GM19395 (cell line): ENCODE measurements around the gene ADCY1.

Experiments used
- ATAC-seq: cut with Tn5 transposase; IDR thresholded peaks from one replicate; pipeline ENCODE4 v1.9.1; 2021; ENCODE audit warnings: mild to moderate bottlenecking, moderate library complexity; ENCODE audit not compliant: unreplicated experiment

Gene ADCY1

DNA sequence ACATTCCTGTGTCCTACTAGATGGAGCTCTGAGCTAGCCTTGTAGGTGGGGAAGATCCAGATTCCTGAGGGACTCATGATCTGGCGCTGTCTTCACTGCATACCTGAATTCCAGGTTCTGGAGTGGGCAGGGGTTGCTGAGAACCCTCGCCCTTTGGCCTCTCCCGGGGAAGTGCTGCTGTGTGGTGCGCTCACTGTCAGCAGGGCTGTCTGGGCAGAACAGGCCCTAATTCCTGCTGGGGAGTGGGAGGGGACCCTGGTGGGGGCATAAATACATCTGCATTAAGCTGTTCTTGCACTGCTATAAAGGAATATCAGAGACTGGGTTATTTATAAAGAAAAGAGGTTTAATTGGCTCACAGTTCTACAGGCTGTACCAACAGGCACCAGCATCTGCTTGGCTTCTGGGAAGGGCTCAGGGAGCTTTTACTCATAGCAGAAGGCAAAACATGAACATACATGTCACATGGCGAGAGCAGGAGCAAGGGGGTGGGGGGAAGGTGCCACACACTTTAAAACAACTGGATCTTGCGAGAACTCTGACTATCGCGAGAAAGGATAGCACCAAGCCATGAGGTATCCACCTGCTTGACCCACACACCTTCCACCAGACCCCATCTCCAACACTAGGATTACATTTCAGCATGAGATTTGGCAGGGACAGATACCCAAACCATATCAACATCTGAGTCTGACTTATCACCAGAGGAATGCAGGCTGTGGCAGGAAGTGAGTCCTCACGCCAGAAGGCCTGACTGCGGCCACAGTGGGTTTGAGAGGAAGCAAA is 115.0 kb downstream of the ADCY1 start:
- ATAC-seq, result no peak

DNA sequence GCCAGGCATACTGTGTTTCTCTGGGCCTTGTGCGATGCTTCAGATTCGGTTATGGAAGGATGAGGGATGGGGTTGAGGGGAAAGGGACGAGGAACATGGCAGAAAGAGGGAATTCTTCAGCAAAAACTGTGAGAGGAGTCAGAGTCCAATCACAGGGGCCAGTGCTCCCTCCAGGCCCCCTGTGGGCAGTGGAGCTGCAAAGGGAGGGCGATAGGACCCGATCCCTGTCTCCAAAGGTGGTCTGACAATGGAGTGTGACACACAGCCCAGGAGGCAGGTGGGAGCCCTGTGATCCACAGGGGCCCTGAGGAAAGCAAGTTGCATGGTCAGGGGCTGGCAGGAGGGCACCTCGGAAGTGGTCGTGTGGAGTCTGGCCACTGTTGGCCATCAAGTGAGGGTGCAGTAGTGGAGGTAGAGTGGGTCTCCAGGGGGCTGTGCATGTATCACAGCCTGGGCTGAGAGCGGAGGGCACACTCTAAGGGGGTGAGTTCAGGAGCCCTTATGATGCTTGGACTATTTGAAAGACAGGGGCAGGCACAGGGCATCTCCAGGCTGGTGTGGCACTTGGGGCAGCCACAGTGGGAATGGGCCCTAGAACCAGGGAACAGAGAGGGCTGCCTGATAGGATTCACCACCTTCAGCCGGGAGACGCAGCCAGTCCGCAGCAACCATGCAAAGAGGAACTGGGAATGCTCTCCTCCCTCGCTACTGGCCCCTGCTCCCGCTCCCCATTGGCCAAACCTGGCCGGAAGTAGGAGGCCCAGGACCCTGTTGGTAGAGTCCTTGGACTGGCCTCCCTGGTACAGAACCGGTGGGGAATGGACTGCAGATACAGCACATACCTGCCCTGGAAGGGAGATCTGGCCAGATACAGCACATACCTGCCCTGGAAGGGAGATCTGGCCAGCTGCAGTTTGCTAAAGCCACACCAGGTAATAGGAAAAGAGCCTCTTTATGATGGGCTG is 115.9 kb downstream of the ADCY1 start:
- ATAC-seq, result no peak

DNA sequence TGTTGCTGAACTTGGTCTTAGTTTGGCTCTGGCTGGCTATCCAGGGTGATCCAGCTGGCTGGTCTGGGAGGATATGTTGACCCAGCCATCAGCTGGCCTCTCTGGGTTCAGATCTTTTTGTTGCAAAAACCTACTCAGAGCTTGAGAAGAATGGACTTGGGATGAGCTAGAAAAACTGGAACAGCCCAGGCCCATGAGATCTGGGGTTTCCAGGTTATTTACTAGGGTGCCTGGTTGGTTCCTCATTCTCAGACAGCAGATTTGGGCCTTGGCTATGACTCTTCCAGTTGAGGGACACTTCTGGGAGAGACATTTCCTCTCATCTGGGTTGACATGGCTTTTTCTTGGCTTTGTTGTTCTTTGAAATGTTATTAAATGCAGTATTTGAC is 116.6 kb downstream of the ADCY1 start:
- no peak for ATAC-seq

- ATAC-seq, result no peak
Measured at GRCh38 chr7:45691155-45691656, 117.0 kb downstream of the ADCY1 start.

DNA sequence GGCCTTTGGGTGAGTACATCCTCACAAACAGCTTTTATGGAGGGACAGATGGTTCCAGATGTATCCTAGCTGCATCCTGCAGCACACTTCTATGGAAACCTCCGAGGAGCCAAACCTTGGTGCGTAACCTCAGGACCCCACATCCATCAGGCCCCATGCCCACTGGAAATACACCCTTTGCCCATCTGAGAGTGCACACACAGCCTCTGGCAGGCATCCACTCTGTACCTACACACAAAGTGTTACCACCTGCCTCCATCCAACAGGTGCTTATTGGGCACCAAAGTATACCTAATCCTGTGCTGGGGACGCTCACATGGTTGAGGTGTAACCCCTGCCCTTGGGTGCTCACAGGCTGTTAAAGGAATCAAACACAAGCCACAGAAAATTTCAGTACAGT is 117.9 kb downstream of the ADCY1 start:
- no peak for ATAC-seq

DNA sequence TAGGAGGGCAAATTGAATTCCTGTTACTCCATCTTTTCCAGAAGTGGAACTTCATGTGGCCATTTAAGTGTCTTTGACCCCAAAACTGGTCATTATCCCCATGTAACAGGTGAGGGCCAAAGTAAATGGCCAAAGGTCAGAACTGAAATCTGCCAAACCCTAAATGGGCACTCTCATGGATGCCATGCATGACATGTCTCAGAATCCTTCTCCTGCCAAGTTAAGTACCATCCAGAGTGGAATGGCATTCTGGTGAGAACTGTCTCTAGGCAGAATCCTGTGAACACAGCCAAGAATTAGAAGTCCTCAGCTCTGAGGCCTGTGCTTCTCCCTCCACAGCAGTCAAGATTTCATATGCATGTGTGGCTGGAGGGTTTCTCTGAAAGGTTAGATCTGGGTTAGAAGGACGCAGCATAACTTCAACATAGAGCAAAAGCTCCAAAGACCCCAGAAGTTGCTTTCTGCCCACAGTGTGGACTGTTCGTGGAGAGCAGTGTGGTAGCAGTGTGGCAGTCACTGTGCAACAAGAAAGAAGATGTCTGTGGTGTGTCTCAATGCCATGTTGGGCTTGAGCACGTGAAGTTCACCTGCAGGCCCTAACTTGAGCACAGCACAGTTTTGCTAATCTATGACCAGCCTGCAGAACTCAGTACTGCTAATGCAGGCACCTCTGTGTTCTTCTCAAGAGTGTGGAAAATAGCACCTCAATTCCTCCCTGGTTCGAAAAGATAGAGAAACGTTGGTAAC is 121.3 kb downstream of the ADCY1 start:
- ATAC-seq, result no peak

DNA sequence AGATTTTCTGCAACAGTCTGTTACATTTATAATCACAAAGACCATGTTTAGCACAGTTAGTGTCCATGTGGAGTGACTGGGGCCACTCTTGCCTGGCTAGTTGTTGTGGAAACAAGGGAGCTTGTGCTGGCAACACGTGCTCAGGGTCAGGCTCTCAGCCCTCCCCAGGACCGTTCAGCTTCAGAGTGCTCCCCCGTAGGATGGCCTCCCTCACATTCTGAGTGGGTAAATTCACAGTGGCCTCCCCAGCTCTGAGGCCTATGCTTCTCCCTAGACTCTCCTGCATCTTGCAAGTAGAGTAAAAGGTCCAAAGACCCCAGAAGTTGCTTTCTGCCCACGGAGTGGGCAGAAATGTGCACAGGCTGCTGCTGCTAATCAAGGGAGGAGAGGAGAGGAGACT is 122.3 kb downstream of the ADCY1 start:
- no peak for ATAC-seq

- no peak for ATAC-seq
Measured at GRCh38 chr7:45697576-45698136, 123.5 kb downstream of the ADCY1 start.

DNA sequence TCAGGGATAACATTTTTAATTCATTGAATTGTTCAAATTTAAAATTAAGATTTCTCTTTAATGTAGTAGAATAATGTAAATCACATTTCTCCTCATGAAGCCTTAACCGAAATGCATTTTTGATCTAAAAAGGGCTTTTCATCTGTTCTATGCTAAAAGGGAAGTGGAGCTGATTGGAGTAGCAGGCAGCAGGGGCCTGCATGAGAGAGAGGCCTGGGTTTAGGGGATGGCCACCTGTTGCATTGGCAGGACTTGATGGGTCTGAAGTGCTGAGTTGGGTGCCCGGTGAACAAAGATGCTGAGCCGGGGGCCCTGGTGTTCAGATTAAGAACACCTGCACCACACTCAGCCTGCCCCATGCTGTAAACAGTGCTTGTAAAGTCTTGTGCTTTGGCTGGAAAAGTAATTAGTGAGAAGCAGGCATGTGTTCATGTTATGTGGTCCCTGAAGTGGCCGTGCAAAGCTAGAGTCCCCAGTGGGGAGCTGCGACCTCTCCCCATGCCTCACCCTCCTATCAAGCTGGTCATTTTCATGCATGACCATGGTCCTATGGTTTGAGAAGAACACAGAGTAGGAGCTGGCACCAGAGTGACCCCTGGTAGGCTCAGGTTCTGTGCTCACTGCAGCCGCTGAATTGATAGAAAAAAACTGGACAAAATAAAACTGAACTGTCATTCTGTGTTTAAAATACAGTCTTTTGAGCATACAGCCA is 124.3 kb downstream of the ADCY1 start:
- no peak for ATAC-seq

GRCh38 chr7:45699015-45699309 is 124.8 kb downstream of the ADCY1 start:
- no peak for ATAC-seq

DNA sequence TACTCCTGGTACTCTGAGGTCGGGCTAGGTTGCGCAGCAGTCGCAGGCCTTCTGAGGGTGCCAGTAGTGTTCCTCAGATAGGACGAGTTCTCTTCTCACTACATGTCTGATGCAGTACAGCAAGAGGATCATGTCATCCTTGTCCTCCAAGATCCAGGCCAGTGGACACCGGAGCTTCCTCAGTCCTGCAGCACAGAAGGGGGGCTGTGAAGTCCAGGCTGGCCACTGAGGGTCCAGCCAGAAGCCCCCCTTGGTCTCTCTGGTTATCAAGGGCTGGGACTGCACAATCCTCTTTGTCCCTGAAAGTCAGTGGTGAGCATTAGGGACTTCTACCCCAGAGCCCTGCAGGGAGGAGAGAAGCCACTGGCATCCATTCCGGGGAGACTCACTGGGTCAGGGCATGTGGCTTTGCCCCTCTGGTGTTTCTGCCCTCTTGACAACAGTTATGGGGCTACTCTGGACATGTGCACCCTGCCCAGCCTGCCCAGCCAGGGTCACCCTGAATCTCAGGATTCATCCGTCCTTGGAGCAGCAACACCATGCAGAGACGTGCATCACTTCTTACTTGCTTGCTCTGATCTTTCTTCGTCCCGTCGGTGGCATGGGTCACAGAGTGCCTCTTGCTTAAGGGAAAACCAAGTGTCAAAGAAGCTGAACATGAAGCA is 125.7 kb downstream of the ADCY1 start:
- no peak for ATAC-seq

DNA sequence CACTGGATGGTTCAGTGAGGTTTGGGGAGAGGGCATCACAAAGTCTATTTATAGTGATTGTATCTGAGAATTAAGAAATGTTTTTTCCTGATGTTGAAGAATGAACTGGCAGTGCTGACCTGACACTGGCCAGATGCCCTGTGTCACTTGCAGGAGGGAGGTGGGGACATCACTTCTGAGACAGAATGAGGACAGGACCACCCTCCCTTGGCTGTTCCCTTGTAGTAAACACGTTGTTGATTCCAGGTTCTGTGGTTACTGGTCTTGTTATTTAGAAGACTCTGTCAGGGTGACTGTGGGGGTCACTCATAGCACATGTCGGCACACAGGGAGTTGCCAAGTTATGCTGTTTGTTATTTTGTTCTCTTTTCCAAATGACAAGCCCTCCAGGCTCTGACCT is 126.4 kb downstream of the ADCY1 start:
- ATAC-seq, result no peak

GRCh38 chr7:45701701-45702510 is 127.7 kb downstream of the ADCY1 start:
- ATAC-seq, result no peak

DNA sequence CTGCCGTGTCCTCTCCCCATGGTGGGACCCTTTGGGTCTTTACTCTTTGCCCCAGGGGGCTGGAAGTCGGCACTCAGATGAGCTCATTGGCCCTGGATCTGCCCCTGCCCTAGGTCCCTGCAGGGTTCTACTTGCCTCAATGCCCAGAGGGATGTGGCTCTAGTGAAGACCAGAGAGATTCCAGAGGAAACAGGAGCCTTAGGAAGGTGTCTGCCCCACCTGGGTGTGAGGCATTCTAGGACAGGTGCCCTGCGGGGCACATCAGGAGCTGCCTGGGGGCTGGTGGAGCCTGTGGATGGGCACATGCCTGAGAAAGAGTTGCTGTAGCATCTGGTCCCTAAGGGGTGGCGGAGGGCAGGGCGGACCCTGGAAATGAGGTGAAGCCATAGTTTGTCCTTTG is 128.6 kb downstream of the ADCY1 start:
- ATAC-seq, result no peak

DNA sequence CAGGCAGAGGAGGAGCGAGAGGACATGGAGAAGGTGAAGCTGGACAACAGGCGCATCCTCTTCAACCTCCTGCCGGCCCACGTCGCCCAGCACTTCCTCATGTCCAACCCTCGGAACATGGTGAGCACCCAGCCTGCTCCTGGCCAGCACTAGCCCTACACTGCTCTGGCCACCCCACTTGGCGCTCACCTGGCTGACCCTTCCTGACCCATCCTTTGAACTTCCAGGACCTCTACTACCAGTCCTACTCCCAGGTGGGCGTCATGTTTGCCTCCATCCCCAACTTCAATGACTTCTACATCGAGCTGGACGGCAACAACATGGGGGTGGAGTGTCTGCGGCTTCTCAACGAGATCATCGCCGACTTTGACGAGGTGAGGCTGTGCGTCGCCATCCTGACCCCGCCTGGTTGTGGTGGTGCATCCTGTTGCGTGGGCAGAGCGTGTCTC is 129.2 kb downstream of the ADCY1 start:
- no peak for ATAC-seq

DNA sequence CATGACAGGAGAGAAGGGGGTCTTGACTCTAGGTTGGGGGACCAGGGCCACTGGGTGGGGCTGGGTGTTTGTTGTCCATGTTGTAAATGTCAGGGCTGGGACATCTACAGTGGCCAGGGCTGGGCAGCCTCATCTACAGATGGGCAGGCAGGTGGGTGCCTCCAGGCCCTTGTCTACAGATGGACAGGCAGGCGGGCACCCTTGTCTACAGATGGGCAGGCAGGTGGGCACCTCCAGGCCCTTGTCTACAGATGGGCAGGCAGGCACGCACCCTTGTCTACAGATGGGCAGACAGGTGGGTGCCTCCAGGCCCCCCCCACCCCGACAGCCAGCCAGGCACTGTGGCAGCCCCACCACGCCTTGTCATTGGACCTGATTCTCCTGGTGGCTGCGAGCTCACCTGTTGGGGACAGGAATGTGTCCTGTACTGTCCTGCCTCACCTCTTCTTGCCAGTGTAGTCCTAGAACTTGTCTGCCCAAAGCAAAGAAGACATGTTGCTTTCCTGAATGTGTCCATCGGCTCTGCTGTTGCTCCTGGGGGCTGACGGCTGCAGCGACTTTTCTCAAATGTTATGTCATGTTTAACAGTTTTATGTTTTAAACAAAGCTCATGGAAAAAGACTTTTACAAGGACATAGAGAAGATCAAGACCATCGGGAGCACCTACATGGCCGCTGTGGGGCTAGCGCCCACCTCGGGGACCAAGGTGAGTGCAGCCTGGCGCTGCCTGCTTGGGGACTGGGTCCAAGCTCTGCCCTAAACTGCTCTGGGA is 129.9 kb downstream of the ADCY1 start:
- ATAC-seq, result no peak

DNA sequence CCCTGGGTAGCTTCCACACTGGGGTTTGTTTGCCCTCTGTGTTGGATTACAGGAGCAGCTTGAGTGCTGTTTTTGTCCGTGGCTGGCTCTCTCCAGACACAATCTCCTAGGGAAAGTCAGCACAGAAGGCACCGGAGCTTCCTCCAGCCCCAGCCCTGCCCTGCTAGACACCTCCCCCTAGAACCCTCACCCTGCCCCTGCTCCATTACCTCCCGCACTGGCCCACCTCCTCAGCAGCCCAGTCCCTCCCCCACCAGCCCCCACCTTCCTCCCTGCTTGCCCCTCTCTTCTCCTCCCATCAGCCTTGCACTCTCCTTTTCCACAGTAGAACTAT is 130.5 kb downstream of the ADCY1 start:
- ATAC-seq, result no peak
